Loucy (cell line): ENCODE data around the gene SRBD1.

Experiments
- CTCF ChIP-seq: fragments of 200-600 bp; sonication (generic); conservative IDR thresholded peaks from 2 replicates; pipeline ENCODE4 v1.5.1; 2014; ENCODE audit warnings: mild to moderate bottlenecking, antibody characterized with exemption, low read length
- EZH2phosphoT487 ChIP-seq: fragments of 200-600 bp; IDR thresholded peaks from 2 replicates; pipeline ENCODE4 v1.6.1; 2018; ENCODE audit warnings: antibody characterized with exemption, mild to moderate bottlenecking, moderate library complexity, borderline replicate concordance

DNA sequence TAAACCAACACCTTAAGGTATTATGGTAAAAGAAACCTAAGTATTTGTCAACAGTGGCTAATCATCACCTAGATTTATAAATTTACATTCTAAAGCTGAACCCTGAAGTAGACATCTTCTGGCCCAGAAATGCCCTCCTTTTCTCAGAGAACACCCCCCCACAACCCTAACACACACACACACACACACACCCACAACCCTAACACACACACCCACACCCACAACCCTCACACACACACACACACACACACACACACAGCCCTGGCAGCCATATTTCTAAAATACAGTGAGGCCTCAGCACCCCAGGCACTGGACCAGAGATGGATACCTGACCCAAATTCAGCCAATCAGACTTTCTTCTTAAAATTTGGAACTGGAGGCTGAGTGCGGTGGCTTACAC lies 14.3 kb downstream of the SRBD1 start:
- TF ChIP-seq CTCF (no peak), EZH2phosphoT487 (no peak)
